HEK293 (cell line): Measurements from ENCODE around the gene SAV1.

Experiments used
- CTCF ChIA-PET: fragments of 350-600 bp; formaldehyde crosslinking; extraction: SDS; loops from one replicate; lab custom pipeline; 2021; ENCODE audit warnings: antibody characterized with exemption; lab: Yijun Ruan, JAX
- POLR2A ChIA-PET: fragments of 300-600 bp; formaldehyde crosslinking; extraction: SDS; loops from one replicate; lab custom pipeline; 2020; ENCODE audit warnings: antibody characterized with exemption, inconsistent platforms; lab: Yijun Ruan, JAX
- H3K27ac ChIP-seq: fragments of 200-500 bp; sonication (Bioruptor generic); 2 replicates; pipeline ENCODE4 v1.5.1; 2014; ENCODE audit warnings: low read depth, low read length, control low read depth, inconsistent platforms; ENCODE audit errors: extremely low read depth
- H3K36me3 ChIP-seq, 2 experiments: fragments of 200-500 bp in 1 of 2; sonication (Bioruptor generic) in 1 of 2; 1 replicate in 1 of 2; 2 replicates in 1 of 2; pipeline ENCODE4 v1.5.1; 2014 to 2017; ENCODE audit warnings: inconsistent platforms in 2 of 2, low read length in 2 of 2; ENCODE audit not compliant: control insufficient read depth in 2 of 2, insufficient read depth in 1 of 2
- H3K4me1 ChIP-seq: fragments of 200-500 bp; sonication (Bioruptor generic); 2 replicates; pipeline ENCODE4 v1.5.1; 2014; ENCODE audit warnings: mild to moderate bottlenecking, low read length, inconsistent platforms; ENCODE audit not compliant: control insufficient read depth, insufficient read depth
- H3K4me3 ChIP-seq: 2 replicates; pipeline ENCODE4 v1.5.1; 2011; ENCODE audit warnings: low read depth, mild to moderate bottlenecking, control low read depth, low read length, moderate library complexity
- H3K9me3 ChIP-seq: fragments of 200-500 bp; sonication (Bioruptor generic); 2 replicates; pipeline ENCODE4 v1.5.1; 2014; ENCODE audit warnings: low read depth, low read length, inconsistent platforms; ENCODE audit not compliant: control insufficient read depth, insufficient read depth
- GLI4 ChIP-seq: fragments of 450-650 bp; formaldehyde crosslinking; IDR thresholded peaks from 2 replicates; pipeline ENCODE4 v1.5.1; 2016; ENCODE audit warnings: missing biosample characterization, missing genetic modification characterization
- MYNN ChIP-seq: fragments of 450-650 bp; formaldehyde crosslinking; IDR thresholded peaks from 2 replicates; pipeline ENCODE4 v1.5.1; 2016; ENCODE audit warnings: missing biosample characterization, missing genetic modification characterization, borderline replicate concordance
- RBAK ChIP-seq: fragments of 450-650 bp; formaldehyde crosslinking; IDR thresholded peaks from 2 replicates; pipeline ENCODE4 v1.5.1; 2016; ENCODE audit warnings: missing biosample characterization, missing genetic modification characterization
- REPIN1 ChIP-seq: fragments of 450-650 bp; formaldehyde crosslinking; IDR thresholded peaks from 2 replicates; pipeline ENCODE4 v1.5.1; 2017; ENCODE audit warnings: missing biosample characterization, missing genetic modification characterization, low read depth
- SALL2 ChIP-seq: fragments of 450-650 bp; formaldehyde crosslinking; IDR thresholded peaks from 2 replicates; pipeline ENCODE4 v1.5.0; 2017; ENCODE audit warnings: missing biosample characterization, mild to moderate bottlenecking, missing genetic modification characterization, borderline replicate concordance
- SETDB1 ChIP-seq: IDR thresholded peaks from one replicate; pipeline ENCODE4 v1.6.1; 2017; ENCODE audit warnings: mild to moderate bottlenecking, low read length, moderate library complexity, mixed read lengths; ENCODE audit not compliant: insufficient read length
- ZEB2 ChIP-seq: fragments of 450-650 bp; formaldehyde crosslinking; IDR thresholded peaks from 2 replicates; pipeline ENCODE4 v1.5.1; 2016; ENCODE audit warnings: missing biosample characterization, missing genetic modification characterization
- ZFP3 ChIP-seq: fragments of 450-650 bp; formaldehyde crosslinking; IDR thresholded peaks from 2 replicates; pipeline ENCODE4 v1.5.1; 2016; ENCODE audit warnings: low read depth, missing biosample characterization, missing genetic modification characterization
- ZIC2 ChIP-seq: fragments of 450-650 bp; formaldehyde crosslinking; IDR thresholded peaks from 2 replicates; pipeline ENCODE4 v1.5.1; 2016; ENCODE audit warnings: missing biosample characterization, missing genetic modification characterization
- ZNF121 ChIP-seq: fragments of 450-650 bp; formaldehyde crosslinking; IDR thresholded peaks from 2 replicates; pipeline ENCODE4 v1.5.1; 2016; ENCODE audit warnings: missing biosample characterization, missing genetic modification characterization
- ZNF16 ChIP-seq: fragments of 450-650 bp; formaldehyde crosslinking; IDR thresholded peaks from 2 replicates; pipeline ENCODE4 v1.5.1; 2016; ENCODE audit warnings: low read depth, missing biosample characterization, missing genetic modification characterization
- ZNF214 ChIP-seq: fragments of 450-650 bp; formaldehyde crosslinking; IDR thresholded peaks from 2 replicates; pipeline ENCODE4 v1.5.1; 2017; ENCODE audit warnings: missing biosample characterization, mild to moderate bottlenecking, missing genetic modification characterization, borderline replicate concordance
- ZNF239 ChIP-seq: fragments of 450-650 bp; formaldehyde crosslinking; IDR thresholded peaks from 2 replicates; pipeline ENCODE4 v1.5.1; 2016; ENCODE audit warnings: missing biosample characterization, missing genetic modification characterization
- ZNF26 ChIP-seq: fragments of 450-650 bp; formaldehyde crosslinking; IDR thresholded peaks from 2 replicates; pipeline ENCODE4 v1.5.1; 2016; ENCODE audit warnings: missing biosample characterization, missing genetic modification characterization
- ZNF354C ChIP-seq: fragments of 450-650 bp; formaldehyde crosslinking; IDR thresholded peaks from 2 replicates; pipeline ENCODE4 v1.5.1; 2016; ENCODE audit warnings: missing biosample characterization, missing genetic modification characterization, low read depth, borderline replicate concordance
- ZNF37A ChIP-seq: fragments of 450-650 bp; IDR thresholded peaks from 2 replicates; pipeline ENCODE4 v1.5.1; 2018; ENCODE audit warnings: missing biosample characterization, missing genetic modification characterization
- ZNF433 ChIP-seq: fragments of 450-650 bp; formaldehyde crosslinking; IDR thresholded peaks from 2 replicates; pipeline ENCODE4 v1.5.1; 2016; ENCODE audit warnings: missing biosample characterization, missing genetic modification characterization, low read depth
- ZNF549 ChIP-seq: fragments of 450-650 bp; IDR thresholded peaks from 2 replicates; pipeline ENCODE4 v1.5.1; 2018; ENCODE audit warnings: missing biosample characterization, missing genetic modification characterization, mild to moderate bottlenecking, inconsistent platforms, moderate library complexity
- ZNF585B ChIP-seq: fragments of 450-650 bp; formaldehyde crosslinking; IDR thresholded peaks from 2 replicates; pipeline ENCODE4 v1.5.1; 2016; ENCODE audit warnings: missing biosample characterization, missing genetic modification characterization
- ZNF792 ChIP-seq: fragments of 450-650 bp; formaldehyde crosslinking; IDR thresholded peaks from 2 replicates; pipeline ENCODE4 v1.5.1; 2016; ENCODE audit warnings: missing biosample characterization, missing genetic modification characterization
- ZSCAN23 ChIP-seq: fragments of 450-650 bp; formaldehyde crosslinking; IDR thresholded peaks from 2 replicates; pipeline ENCODE4 v1.5.1; 2016; ENCODE audit warnings: missing biosample characterization, missing genetic modification characterization
- TF ChIP-seq, protein P1 (sequence below): fragments of 450-650 bp; formaldehyde crosslinking; IDR thresholded peaks from 2 replicates; pipeline ENCODE4 v1.5.1; 2016; ENCODE audit warnings: missing biosample characterization, missing genetic modification characterization
- TF ChIP-seq, protein P2 (sequence below): fragments of 450-650 bp; formaldehyde crosslinking; IDR thresholded peaks from 2 replicates; pipeline ENCODE4 v1.5.1; 2016; ENCODE audit warnings: missing biosample characterization, missing genetic modification characterization
- TF ChIP-seq, protein P3 (sequence below): fragments of 450-650 bp; formaldehyde crosslinking; IDR thresholded peaks from 2 replicates; pipeline ENCODE4 v1.5.1; 2017; ENCODE audit warnings: missing biosample characterization, missing genetic modification characterization

SAV1 gene

DNA sequence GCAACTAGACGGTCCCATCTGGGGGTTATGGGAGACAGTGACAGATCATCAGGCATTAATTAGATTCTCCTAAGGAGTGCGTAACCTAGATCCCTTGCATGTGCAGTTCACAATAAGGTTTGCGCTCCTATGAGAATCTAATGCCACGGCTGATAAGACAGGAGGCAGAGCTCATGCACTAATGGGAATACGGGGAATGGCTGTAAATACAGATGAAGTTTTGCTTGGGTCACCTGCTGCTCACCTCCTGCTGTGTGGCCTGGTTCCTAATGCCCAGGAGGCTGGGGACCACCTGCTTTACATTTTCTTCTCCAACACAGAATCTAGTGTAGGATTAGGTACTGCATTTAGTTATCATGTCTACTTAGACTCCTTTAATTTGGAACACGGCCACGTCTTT, 49.7 kb upstream of the SAV1 start:
- CTCF ChIA-PET, result interaction anchor here (0.6 kb wide), 1 partner anchor 10 kb away, joined by 10 read pairs; no protein-coding TSS in a partner anchor
- no peak overlapping the region for H3K27ac ChIP-seq
- TF ChIP-seq ZNF214 (no peak), ZIC2 (tag by site-specific recombination) (peak; percentile 24; the same call in 1 of the 2 replicates), ZNF585B (tag by site-specific recombination) (no peak), ZNF16 (tag by site-specific recombination) (no peak), ZFP3 (tag by site-specific recombination) (no peak), ZNF433 (tag by site-specific recombination) (no peak), ZNF549 (tag by site-specific recombination) (no peak), ZSCAN23 (no peak)
- TF ChIP-seq, protein P1, sequence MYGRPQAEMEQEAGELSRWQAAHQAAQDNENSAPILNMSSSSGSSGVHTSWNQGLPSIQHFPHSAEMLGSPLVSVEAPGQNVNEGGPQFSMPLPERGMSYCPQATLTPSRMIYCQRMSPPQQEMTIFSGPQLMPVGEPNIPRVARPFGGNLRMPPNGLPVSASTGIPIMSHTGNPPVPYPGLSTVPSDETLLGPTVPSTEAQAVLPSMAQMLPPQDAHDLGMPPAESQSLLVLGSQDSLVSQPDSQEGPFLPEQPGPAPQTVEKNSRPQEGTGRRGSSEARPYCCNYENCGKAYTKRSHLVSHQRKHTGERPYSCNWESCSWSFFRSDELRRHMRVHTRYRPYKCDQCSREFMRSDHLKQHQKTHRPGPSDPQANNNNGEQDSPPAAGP (tag by site-specific recombination), result no peak
- peaks cover 6 to 9% of the 10 kb centered on the region in 2 experiments; a peak in 1 of 3 replicates for H3K36me3 ChIP-seq
- H3K4me3 ChIP-seq, result no peak overlapping the region
- no peaks in the 10 kb centered on the region for H3K4me1 ChIP-seq
- no peaks in the 10 kb centered on the region for H3K9me3 ChIP-seq
- POLR2A ChIA-PET, result interaction anchor here (0.5 to 0.7 kb wide), 2 partner anchors 22 to 1239 kb away, joined by 3 to 5 read pairs; no protein-coding TSS in a partner anchor

- H3K27ac ChIP-seq, result no peak overlapping the region
- no peaks in the 10 kb centered on the region for H3K36me3 ChIP-seq
- no peaks in the 10 kb centered on the region for H3K9me3 ChIP-seq
- no peak overlapping the region for H3K4me3 ChIP-seq
- ChIA-PET CTCF (interaction anchor here (0.6 to 1.7 kb wide), 38 partner anchors 10 to 1071 kb away, joined by 3 to 16 read pairs (median 3); no protein-coding TSS in a partner anchor), POLR2A (interaction anchor here (0.7 to 0.9 kb wide), 2 partner anchors 19 to 46 kb away, joined by 3 to 4 read pairs; partner anchors contain the start of gene SAV1)
- TF ChIP-seq, protein P2, sequence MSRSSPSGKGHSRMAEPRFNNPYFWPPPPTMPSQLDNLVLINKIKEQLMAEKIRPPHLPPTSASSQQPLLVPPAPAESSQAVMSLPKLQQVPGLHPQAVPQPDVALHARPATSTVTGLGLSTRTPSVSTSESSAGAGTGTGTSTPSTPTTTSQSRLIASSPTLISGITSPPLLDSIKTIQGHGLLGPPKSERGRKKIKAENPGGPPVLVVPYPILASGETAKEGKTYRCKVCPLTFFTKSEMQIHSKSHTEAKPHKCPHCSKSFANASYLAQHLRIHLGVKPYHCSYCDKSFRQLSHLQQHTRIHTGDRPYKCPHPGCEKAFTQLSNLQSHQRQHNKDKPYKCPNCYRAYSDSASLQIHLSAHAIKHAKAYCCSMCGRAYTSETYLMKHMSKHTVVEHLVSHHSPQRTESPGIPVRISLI, result no peak
- TF ChIP-seq ZNF121 (tag by site-specific recombination), result 0 out of 2 replicates have a peak, but pooled peaks have one; percentile 35
- no peaks in the 10 kb centered on the region for H3K4me1 ChIP-seq
These were observed 46.5 kb upstream of the SAV1 start for GRCh38 chr14:50714450-50715073.

- Histone ChIP-seq H3K27ac (no peak overlapping the region), H3K36me3 (no peaks in the 10 kb centered on the region), H3K4me1 (no peaks in the 10 kb centered on the region), H3K4me3 (no peak overlapping the region), H3K9me3 (no peaks in the 10 kb centered on the region)
- POLR2A ChIA-PET, result no interaction called here
- CTCF ChIA-PET, result interaction anchor here (0.7 to 1.6 kb wide), 2 partner anchors 20 to 168 kb away, joined by 3 to 4 read pairs; no protein-coding TSS in a partner anchor
- TF ChIP-seq, protein P2, result no peak
- TF ChIP-seq MYNN (tag by site-specific recombination) (no peak), ZNF792 (tag by site-specific recombination) (no peak), ZNF239 (tag by site-specific recombination) (no peak), RBAK (tag by site-specific recombination) (no peak), ZNF121 (tag by site-specific recombination) (no peak), ZNF26 (tag by site-specific recombination) (no peak), REPIN1 (no peak), GLI4 (tag by site-specific recombination) (no peak), ZEB2 (tag by site-specific recombination) (no peak), SALL2 (tag by site-specific recombination) (no peak), ZNF37A (tag by site-specific recombination) (no peak), ZNF354C (tag by site-specific recombination) (no peak), SETDB1 (no peak)
- TF ChIP-seq, protein P3, sequence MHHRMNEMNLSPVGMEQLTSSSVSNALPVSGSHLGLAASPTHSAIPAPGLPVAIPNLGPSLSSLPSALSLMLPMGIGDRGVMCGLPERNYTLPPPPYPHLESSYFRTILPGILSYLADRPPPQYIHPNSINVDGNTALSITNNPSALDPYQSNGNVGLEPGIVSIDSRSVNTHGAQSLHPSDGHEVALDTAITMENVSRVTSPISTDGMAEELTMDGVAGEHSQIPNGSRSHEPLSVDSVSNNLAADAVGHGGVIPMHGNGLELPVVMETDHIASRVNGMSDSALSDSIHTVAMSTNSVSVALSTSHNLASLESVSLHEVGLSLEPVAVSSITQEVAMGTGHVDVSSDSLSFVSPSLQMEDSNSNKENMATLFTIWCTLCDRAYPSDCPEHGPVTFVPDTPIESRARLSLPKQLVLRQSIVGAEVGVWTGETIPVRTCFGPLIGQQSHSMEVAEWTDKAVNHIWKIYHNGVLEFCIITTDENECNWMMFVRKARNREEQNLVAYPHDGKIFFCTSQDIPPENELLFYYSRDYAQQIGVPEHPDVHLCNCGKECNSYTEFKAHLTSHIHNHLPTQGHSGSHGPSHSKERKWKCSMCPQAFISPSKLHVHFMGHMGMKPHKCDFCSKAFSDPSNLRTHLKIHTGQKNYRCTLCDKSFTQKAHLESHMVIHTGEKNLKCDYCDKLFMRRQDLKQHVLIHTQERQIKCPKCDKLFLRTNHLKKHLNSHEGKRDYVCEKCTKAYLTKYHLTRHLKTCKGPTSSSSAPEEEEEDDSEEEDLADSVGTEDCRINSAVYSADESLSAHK (tag by site-specific recombination), result no peak
These were observed 42.9 kb upstream of the SAV1 start for GRCh38 chr14:50711043-50711442.
